Activated CD8-positive, alpha-beta T cell treated with anti-CD3 and anti-CD28 coated beads for 36 hours (primary cell): ENCODE data around the gene UBAP1L. TPM values are rescaled to one million over a fixed set of nuclear protein-coding genes. Genes with fewer than 3 reads are reported as not detected.
"Not testable (repeated sequence)": the region's sequence is repeated elsewhere in the genome, so short reads cannot be mapped to it uniquely, and the experiment has no call there.

ENCODE experiments used
- ATAC-seq: fragments of 200-7000 bp; cut with Tn5 transposase; one replicate; pipeline ENCODE4 v1.10.0; 2021; ENCODE audit warnings: mild to moderate bottlenecking, moderate library complexity
- CTCF ChIA-PET: fragments of 350-600 bp; sonication (Branson Sonifier 250); formaldehyde crosslinking; loops from one replicate; lab custom pipeline; 2021; ENCODE audit warnings: antibody characterized with exemption; lab: Charles Lee
- POLR2A ChIA-PET: fragments of 350-600 bp; sonication (Branson Sonifier 250); formaldehyde crosslinking; loops from one replicate; lab custom pipeline; 2021; ENCODE audit warnings: antibody characterized with exemption; lab: Charles Lee
- DNase-seq: peaks from one replicate; pipeline ENCODE4 v3.0.0-alpha.2; 2020
- H3K27ac Mint-ChIP-seq: one replicate; pipeline ENCODE4 v1.8.0; 2021; ENCODE audit warnings: mild to moderate bottlenecking, mixed read lengths
- H3K27me3 Mint-ChIP-seq: one replicate; pipeline ENCODE4 v1.8.0; 2021; ENCODE audit warnings: mixed read lengths
- H3K36me3 Mint-ChIP-seq: one replicate; pipeline ENCODE4 v1.8.0; 2021; ENCODE audit warnings: low read depth, mixed read lengths
- H3K4me1 Mint-ChIP-seq: one replicate; pipeline ENCODE4 v1.8.0; 2021; ENCODE audit warnings: low read depth, mixed read lengths
- H3K4me3 Mint-ChIP-seq: one replicate; pipeline ENCODE4 v1.8.0; 2021; ENCODE audit warnings: mild to moderate bottlenecking, moderate library complexity, mixed read lengths
- H3K9me3 Mint-ChIP-seq: one replicate; pipeline ENCODE4 v1.8.0; 2021; ENCODE audit warnings: mixed read lengths
- intact Hi-C: fragments of 100-400 bp; cut with micrococcal nuclease; formaldehyde crosslinking; loops from one replicate; pipeline ENCODE4 v1.10.0; 2022
- total RNA-seq, 2 experiments: library from RNA; stranded (reverse); gene quantifications; one replicate each; pipeline ENCODE4 v1.2.3, GENCODE V29; 2021
- TF ChIP-seq, protein P1 (sequence below): fragments of 200-600 bp; IDR thresholded peaks from one replicate; pipeline ENCODE4 v1.8.0; 2022; ENCODE audit warnings: antibody characterized with exemption, mild to moderate bottlenecking

Gene UBAP1L
- total RNA-seq, 2 experiments from 2014 or later, result 2.9 to 3.3 TPM

DNA sequence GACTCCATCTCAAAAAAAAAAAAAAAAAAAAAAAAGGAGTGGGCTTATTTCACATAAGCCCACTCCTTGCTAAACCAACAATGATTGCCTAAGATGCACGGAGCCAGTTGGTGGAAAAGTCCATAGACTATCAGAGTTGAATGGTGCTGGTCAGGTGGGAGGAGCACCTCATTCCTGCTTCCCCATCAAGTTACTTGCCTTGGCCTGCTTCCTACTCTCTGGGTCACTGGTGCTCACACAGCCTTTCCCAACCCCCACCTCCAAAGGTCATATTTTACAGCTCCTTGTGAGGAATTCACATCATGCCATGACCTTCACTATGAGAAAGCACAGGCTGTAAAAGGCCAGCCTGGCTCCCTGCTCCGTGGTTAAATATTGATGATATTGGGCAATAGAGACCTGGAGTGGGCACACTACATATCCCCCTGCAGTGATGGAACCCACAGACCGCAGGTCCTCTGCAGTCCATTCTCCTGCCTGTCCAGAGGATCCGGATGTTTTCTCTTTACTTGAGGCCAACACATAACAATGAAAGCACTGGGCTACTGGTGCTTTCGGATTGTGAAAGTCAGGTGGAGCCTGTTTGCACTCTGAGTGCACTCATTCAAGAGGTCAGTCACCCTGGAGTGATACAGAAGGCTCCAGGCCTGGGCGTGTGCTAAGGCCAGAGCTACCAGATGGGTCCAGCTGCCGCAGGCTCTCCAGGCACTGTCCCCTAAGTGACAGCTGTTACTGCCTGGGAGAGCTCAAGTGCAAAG, 70.1 kb downstream of the UBAP1L start, which contains the start of gene SLC51B:
Gene SLC51B (plus strand): TSS at position 664 of the 758 bp plus-strand sequence. CDS start 4,618 bp downstream, outside the sequence.
- intact Hi-C loops, result no loop called here

DNA sequence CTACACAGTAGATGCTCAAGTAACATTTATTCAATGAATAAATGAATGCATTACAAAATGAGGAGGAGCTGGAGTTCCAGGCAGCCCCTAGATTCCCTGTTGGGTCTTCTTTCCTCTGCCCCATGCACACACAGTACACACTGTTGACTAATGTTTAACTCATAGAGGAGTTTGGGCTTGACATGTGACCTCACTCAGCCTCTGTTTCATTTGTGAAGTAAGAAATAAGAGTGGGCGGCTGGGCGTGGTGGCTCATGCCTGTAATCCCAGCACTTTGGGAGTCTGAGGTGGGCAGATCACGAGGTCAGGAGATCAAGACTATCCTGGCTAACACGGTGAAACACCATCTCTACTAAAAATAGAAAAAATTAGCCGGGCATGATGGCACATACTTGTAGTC, 70.8 kb downstream of the UBAP1L start:
- H3K27me3 Mint-ChIP-seq, H3K9me3 Mint-ChIP-seq, intact Hi-C loops, H3K27ac Mint-ChIP-seq, H3K36me3 Mint-ChIP-seq, H3K4me3 Mint-ChIP-seq, H3K4me1 Mint-ChIP-seq: not testable (repeated sequence)
- ATAC-seq (peak; percentile 51), DNase-seq (peak; percentile 32)
- POLR2A ChIA-PET, result interaction anchor here (0.6 to 1.3 kb wide), 2 partner anchors 87 to 90 kb away, joined by 3 read pairs; no protein-coding TSS in a partner anchor
- CTCF ChIA-PET, result interaction anchor here (0.8 to 2.7 kb wide), 5 partner anchors 10 to 57 kb away, joined by 3 to 10 read pairs (median 4); no protein-coding TSS in a partner anchor

More for the DNA sequence above, 70.1 kb downstream of the UBAP1L start, which contains the start of gene SLC51B:
- H3K36me3 Mint-ChIP-seq, result no peaks in the 10 kb centered on the region
- peaks cover 1% of the 10 kb centered on the region for H3K27me3 Mint-ChIP-seq
- DNase-seq (no peak), ATAC-seq (no peak)
- H3K9me3 Mint-ChIP-seq, result no peaks in the 10 kb centered on the region
- peaks cover 12% of the 10 kb centered on the region for H3K4me1 Mint-ChIP-seq
- H3K27ac Mint-ChIP-seq, result no peak within 1 kb of the TSS
- POLR2A ChIA-PET, result interaction anchor here (1.3 kb wide), 1 partner anchor 90 kb away, joined by 3 read pairs; no protein-coding TSS in a partner anchor
- CTCF ChIA-PET, result interaction anchor here (0.8 to 1.7 kb wide), 3 partner anchors 11 to 57 kb away, joined by 3 to 8 read pairs (median 4); no protein-coding TSS in a partner anchor
- no peak within 1 kb of the TSS for H3K4me3 Mint-ChIP-seq
- TF ChIP-seq, protein P1, sequence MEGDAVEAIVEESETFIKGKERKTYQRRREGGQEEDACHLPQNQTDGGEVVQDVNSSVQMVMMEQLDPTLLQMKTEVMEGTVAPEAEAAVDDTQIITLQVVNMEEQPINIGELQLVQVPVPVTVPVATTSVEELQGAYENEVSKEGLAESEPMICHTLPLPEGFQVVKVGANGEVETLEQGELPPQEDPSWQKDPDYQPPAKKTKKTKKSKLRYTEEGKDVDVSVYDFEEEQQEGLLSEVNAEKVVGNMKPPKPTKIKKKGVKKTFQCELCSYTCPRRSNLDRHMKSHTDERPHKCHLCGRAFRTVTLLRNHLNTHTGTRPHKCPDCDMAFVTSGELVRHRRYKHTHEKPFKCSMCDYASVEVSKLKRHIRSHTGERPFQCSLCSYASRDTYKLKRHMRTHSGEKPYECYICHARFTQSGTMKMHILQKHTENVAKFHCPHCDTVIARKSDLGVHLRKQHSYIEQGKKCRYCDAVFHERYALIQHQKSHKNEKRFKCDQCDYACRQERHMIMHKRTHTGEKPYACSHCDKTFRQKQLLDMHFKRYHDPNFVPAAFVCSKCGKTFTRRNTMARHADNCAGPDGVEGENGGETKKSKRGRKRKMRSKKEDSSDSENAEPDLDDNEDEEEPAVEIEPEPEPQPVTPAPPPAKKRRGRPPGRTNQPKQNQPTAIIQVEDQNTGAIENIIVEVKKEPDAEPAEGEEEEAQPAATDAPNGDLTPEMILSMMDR, result no peak

DNA sequence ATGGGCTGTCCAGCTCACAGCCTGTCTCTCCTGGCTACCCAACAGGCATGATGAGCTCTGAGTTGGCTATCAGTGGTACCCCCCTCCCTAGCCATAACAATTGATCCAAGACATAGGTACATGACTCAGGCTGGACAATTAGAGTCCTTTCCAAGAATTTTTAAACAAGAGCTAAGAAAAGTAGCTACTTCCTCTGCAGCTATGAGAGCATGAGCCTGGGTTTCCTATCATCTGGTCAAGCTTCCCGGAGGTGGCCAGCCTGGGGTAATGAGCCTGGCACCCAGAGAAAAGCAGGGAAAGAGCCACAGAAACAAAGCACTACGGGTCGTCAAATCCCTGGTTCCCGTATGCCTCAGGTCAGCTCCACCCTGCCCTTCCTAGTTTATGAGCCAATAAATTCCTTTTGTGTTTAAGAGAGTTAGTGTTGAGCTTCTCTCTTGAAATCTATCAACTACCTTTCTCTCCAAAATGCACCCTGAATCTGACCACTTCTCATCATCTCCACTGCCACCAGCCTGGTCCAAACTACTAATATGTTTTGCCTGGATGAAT, 72.1 kb downstream of the UBAP1L start:
- ATAC-seq, result no peak
- TF ChIP-seq, protein P1, result no peak
- ChIA-PET POLR2A (interaction anchor here (0.7 kb wide), 1 partner anchor 32 kb away, joined by 3 read pairs; no protein-coding TSS in a partner anchor), CTCF (interaction anchor here (0.8 to 2.7 kb wide), 6 partner anchors 9 to 58 kb away, joined by 3 to 12 read pairs (median 4); no protein-coding TSS in a partner anchor)
- Mint-ChIP-seq H3K36me3 (no peaks in the 10 kb centered on the region), H3K27me3 (peaks cover 1% of the 10 kb centered on the region), H3K4me3 (no peak overlapping the region), H3K27ac (no peak overlapping the region), H3K9me3 (no peaks in the 10 kb centered on the region), H3K4me1 (peaks cover 3% of the 10 kb centered on the region)
- intact Hi-C loops, result no loop called here
- DNase-seq, result no peak

Other genes with a start within 250 kb of the UBAP1L start
- 1 to 10 TPM; 3.4 to 4.3 TPM for gene ANKDD1A, start 203.3 kb downstream of the UBAP1L start, total RNA-seq
- 10 to 100 TPM; 72.3 to 73.0 TPM for gene SPG21, start 125.3 kb downstream of the UBAP1L start, total RNA-seq
- gene MTFMT, start 85.6 kb downstream of the UBAP1L start, total RNA-seq, result 10 to 100 TPM; 19.7 to 21.0 TPM
- gene SLC51B, start 69.8 kb downstream of the UBAP1L start, total RNA-seq, result not detected
- not detected for gene RASL12, start 47.2 kb downstream of the UBAP1L start, total RNA-seq
- gene KBTBD13, start 38.5 kb downstream of the UBAP1L start, total RNA-seq, result not detected
- gene PDCD7, start 18.6 kb upstream of the UBAP1L start, total RNA-seq, result 10 to 100 TPM; 33.8 to 35.1 TPM
- gene CLPX, start 70.1 kb upstream of the UBAP1L start, total RNA-seq, result 10 to 100 TPM; 76.7 to 77.4 TPM
- gene CILP, start 96.3 kb upstream of the UBAP1L start, total RNA-seq, result not detected
- gene PARP16, start 171.7 kb upstream of the UBAP1L start, total RNA-seq, result 10 to 100 TPM; 17.9 to 20.5 TPM
- gene RNU5A-1, start 180.9 kb upstream of the UBAP1L start, total RNA-seq, result not detected
- not detected for gene RNU5B-1, start 189.5 kb upstream of the UBAP1L start, total RNA-seq